GM08714 (cell line): ENCODE data around the gene TUBB2B.
"Not testable (repeated sequence)": the region's sequence is repeated elsewhere in the genome, so short reads cannot be mapped to it uniquely, and the experiment has no call there.

Source experiments
- H3K4me3 ChIP-seq: fragments of 200-500 bp; sonication (Bioruptor generic); 2 replicates; pipeline ENCODE4 v1.5.1; 2014; ENCODE audit warnings: mild to moderate bottlenecking, low read length, inconsistent platforms
- ZNF274 ChIP-seq: IDR thresholded peaks from 2 replicates; pipeline ENCODE4 v1.6.1; 2012; ENCODE audit warnings: mild to moderate bottlenecking, low read depth, low read length

TUBB2B gene

GRCh38 chr6:3199382-3199781, 28.1 kb downstream of the TUBB2B start:
- H3K4me3 ChIP-seq = no peak overlapping the region
- TF ChIP-seq ZNF274 = no peak

DNA sequence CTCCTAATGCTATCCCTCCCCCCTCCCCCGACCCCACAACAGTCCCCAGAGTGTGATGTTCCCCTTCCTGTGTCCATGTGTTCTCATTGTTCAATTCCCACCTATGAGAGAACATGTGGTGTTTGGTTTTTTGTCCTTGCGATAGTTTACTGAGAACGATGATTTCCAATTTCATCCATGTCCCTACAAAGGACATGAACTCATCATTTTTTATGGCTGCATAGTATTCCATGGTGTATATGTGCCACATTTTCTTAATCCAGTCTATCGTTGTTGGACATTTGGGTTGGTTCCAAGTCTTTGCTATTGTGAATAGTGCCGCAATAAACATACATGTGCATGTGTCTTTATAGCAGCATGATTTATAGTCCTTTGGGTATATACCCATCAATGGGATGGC, 29.7 kb downstream of the TUBB2B start:
- H3K4me3 ChIP-seq = not testable (repeated sequence)

GRCh38 chr6:3196770-3197169, 30.7 kb downstream of the TUBB2B start:
- no peak overlapping the region for H3K4me3 ChIP-seq

GRCh38 chr6:3195695-3196497, 31.6 kb downstream of the TUBB2B start:
- no peak for TF ChIP-seq ZNF274
- no peak overlapping the region for H3K4me3 ChIP-seq

More at GRCh38 chr6:3196770-3197169, 30.7 kb downstream of the TUBB2B start:
- TF ChIP-seq ZNF274 = no peak

GRCh38 chr6:3195420-3195694, 32.1 kb downstream of the TUBB2B start:
- no peak for TF ChIP-seq ZNF274
- H3K4me3 ChIP-seq = no peak overlapping the region

DNA sequence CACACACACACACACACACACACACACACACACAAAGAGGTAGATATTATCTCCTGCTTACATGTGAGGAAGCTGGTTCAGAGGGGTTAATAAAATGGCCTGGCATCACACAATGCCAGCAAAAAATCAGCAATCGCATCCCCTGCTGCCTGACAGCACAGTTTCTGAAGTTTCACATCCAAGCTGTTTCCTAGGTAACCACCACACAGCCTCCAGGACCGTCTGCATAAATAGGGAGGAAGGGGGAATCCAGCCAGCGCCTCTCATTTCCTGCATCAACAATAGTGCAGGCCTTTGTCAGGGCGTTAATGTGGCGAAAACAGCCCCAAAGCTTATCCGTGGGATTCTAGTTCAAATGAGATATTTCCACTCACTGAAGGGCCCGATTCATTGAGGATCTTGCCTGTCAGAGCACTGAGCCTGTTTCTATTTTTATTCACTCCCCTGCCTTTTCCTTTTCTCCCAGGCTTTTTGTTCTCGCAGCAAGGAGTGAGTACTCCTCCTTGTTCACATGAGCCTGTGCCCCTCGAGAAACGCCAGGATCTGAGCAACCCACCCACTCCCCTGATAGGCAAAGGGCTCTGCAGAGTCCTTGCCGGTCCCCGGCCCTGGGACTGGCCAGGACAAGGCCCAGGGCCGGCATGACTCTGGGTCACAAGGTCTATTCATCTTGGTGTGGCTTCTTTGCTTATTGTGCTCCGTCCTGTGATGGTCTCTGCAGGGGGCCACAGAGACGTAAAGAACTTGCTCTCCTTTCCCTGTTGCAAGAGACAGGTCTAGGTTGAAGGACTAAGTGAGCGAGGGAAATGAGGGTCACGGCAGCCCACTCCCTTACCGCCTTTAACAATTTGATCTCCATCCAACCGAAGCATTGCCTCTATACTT, 32.7 kb downstream of the TUBB2B start:
- no peak for TF ChIP-seq ZNF274
- H3K4me3 ChIP-seq = no peak overlapping the region

- H3K4me3 ChIP-seq = no peak overlapping the region
Measured at GRCh38 chr6:3193102-3193849, 34.2 kb downstream of the TUBB2B start.

GRCh38 chr6:3190779-3191178, 36.7 kb downstream of the TUBB2B start:
- no peak for TF ChIP-seq ZNF274
- no peak overlapping the region for H3K4me3 ChIP-seq

More at GRCh38 chr6:3193102-3193849, 34.2 kb downstream of the TUBB2B start:
- TF ChIP-seq ZNF274 = no peak

DNA sequence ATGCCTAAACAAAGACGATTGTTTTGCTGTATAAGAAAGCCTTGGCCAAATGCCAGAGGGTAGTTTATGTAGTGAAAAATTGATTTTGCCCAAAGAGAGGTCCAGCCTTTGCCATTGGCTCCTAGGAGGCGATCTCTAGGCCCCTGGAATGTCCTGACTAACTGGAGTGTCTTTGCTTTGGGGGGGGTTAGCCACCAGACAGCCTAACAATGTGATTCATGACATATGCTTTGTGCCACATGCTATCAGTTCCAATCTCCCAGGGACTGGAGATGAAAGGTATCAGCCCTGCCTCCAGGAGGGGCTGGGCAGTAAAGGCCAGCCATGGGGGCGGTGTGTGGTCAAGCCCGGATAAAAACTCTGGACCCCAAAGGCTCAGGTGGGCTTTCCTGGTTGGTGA, 37.4 kb downstream of the TUBB2B start:
- no peak overlapping the region for H3K4me3 ChIP-seq
- TF ChIP-seq ZNF274 = no peak

DNA sequence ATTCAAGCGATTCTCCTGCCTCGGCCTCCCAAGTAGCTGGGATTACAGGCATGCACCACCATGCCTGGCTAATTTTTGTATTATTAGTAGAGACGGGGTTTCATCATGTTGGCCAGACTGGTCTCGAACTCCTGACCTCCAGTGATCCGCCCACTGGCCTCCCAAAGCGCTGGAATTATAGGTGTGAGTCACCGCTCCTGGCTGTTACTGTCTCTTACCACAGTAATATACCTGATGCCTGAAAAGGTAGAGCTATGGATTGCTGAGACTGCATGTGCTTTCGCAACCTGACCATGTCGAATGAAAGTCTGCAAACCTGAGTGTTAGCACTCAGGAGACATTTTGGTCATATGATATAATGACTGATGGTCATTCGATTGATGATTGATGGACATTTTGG, 38.3 kb downstream of the TUBB2B start:
- not testable (repeated sequence) for H3K4me3 ChIP-seq

- no peak overlapping the region for H3K4me3 ChIP-seq
- no peak for TF ChIP-seq ZNF274
Measured at GRCh38 chr6:3188262-3188661, 39.2 kb downstream of the TUBB2B start.

- no peak overlapping the region for H3K4me3 ChIP-seq
- TF ChIP-seq ZNF274 = no peak
Measured at GRCh38 chr6:3186974-3187382, 40.5 kb downstream of the TUBB2B start.

DNA sequence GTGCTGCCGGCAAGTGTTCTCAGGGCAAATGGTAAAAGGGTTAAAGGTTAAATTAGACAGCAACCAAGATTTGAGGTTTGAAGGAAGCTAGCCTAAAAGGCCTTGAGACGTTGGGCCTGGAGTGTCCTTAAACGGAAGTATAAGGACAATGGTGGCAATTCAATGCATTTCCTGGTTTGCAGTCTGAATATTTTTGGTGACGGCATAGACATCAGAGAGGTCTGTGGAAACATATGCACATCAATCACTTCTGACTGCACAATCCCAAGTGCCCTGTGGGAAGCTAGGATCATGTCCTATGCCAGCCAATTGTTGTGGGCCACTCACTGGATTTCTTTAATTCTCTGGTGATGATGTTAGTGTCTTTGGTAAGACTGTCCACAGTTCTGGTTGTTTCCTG, 44.4 kb downstream of the TUBB2B start:
- H3K4me3 ChIP-seq = no peak overlapping the region
- TF ChIP-seq ZNF274 = no peak

GRCh38 chr6:3181105-3181504, 46.3 kb downstream of the TUBB2B start:
- no peak for TF ChIP-seq ZNF274
- no peak overlapping the region for H3K4me3 ChIP-seq

GRCh38 chr6:3179945-3180344, 47.5 kb downstream of the TUBB2B start:
- not testable (repeated sequence) for H3K4me3 ChIP-seq

DNA sequence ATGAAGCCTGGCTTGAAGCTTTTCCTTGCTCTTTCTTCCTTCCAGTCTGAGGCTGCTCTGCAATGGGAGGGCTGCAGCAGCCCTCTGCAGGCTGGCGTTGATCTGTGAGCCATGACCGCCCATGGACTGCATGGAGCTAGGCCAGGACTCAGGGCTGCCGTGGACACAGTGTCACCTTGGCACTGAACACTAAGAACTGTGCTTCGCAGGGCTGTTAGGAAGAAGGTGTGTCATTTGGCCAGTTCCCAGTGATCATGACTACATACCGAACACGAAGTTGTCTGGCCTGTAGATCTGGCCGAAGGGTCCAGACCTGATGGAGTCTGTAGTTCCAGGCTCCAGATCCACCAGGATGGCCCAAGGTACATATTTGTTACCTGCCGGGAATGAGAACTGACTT, 48.8 kb downstream of the TUBB2B start:
- not testable (repeated sequence) for H3K4me3 ChIP-seq
